Frontal cortex (tissue), 4 donors: Measurements from ENCODE around the gene CIDEC. TPM values are rescaled to one million over a fixed set of nuclear protein-coding genes. Genes with fewer than 3 reads are reported as not detected.

Experiments used
- DNase-seq, 2 donors: peaks; one replicate each; pipeline ENCODE4 v3.0.0; 2012; ENCODE audit warnings: low spot score in 2 of 2
- FAIRE-seq: peaks from 2 replicates; lab custom pipeline; 2012; peaks lifted over from hg19 to GRCh38; lab: Jason Lieb, UNC
- total RNA-seq: library from RNA; depleted of rRNA; stranded (reverse); fragments of >200 nt; gene quantifications from one replicate; pipeline ENCODE4 v1.2.3, GENCODE V29; 2014
- donor health status: control.
- donor health status: control.
- donor health status: control.

CIDEC gene, protein sequence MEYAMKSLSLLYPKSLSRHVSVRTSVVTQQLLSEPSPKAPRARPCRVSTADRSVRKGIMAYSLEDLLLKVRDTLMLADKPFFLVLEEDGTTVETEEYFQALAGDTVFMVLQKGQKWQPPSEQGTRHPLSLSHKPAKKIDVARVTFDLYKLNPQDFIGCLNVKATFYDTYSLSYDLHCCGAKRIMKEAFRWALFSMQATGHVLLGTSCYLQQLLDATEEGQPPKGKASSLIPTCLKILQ
- total RNA-seq = not detected

DNA sequence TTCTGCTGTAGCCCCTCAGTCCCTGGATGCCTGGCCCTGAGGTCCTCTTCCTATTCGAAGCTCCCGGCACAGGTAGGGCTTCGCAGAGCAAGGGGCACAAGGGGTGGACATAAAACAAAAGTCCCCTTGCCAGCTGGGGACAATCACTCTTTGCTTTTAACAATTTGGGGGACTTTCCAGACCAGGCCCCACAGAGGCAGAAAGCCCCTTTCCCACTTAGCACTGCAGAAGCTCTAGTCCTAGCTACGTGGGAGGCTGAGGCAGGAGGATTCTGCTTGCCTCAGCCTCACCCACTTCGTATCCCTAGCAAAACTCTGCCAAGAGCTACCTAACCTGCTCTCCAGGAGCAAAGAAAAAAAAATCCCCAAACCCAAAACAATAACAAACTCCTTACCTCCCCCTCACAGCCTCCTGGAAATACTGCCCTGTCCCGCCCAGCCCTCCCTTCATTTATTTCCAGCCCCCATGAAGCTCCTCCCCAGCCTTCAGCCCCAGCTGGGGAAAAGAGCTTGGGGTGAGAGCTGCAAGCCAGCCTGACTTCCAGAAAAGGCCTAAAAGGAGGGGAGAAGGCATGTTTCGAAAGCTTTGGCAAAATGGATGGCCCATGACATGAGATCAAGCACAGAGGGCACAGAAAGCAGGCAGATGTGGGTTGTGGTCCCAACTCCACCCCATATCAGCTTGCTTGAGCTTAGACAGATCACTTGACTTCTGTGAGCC lies at the start of gene CIDEC:
Gene CIDEC (minus strand): TSS at position 424 of the 720 bp plus-strand sequence. CDS start 1,767 bp downstream, outside the sequence.
- DNase-seq (no peak), FAIRE-seq (no peak)

GRCh38 chr3:9928158-9928557 lies 48.1 kb upstream of the CIDEC start:
- no peak for FAIRE-seq

GRCh38 chr3:9918261-9919038 lies 38.4 kb upstream of the CIDEC start:
- DNase-seq (no peak), FAIRE-seq (no peak)

More at GRCh38 chr3:9928158-9928557, 48.1 kb upstream of the CIDEC start:
- no peak for DNase-seq

DNA sequence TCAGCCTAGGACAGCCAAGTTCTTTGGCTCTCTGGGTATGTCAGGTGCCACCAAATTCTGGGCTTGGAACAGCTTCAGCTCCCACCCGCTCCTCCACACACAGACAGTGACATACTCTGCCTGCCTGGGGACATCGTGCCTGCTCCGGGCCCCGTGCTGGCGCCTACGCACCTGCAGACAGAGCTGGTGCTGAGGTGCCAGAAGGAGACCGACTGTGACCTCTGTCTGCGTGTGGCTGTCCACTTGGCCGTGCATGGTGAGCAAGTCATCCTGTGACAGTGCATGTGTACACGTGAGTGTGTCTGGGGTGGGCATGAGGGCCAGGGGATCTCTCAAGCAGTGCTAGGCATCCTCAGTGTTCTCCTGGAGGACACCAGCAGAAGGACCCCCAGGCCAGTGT lies 37.8 kb upstream of the CIDEC start:
- FAIRE-seq = no peak
- DNase-seq = no peak

GRCh38 chr3:9916734-9917680 lies 37.0 kb upstream of the CIDEC start, which contains the start of gene IL17RC:
Gene IL17RC, plus strand, starts transcription at chr3:9917098. Its CDS starts 218 bp downstream, at chr3:9917316.
- FAIRE-seq = no peak
- peak; percentile 43 to 67 for DNase-seq

DNA sequence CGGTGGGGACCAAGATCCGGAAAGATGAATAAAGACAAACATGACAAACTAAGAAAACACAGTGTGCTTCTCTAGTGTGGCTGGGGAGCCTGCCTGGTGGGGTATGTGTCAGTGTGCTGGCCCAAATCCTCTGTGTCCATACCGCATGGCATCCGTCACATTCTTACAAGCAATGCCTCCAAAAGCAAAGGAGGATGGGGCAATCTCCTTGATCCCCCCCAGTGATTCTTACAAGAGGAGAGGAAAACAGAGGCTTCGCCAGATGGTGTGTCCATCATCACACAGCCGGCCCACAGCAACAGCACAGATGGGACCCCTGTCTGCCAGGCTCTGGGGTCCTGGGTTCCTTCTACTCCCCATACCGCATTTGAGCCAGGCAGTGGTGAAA lies 36.3 kb upstream of the CIDEC start:
- no peak for FAIRE-seq
- no peak for DNase-seq

GRCh38 chr3:9915254-9916141 lies 35.4 kb upstream of the CIDEC start:
- no peak for FAIRE-seq

GRCh38 chr3:9914559-9915253 lies 34.7 kb upstream of the CIDEC start:
- FAIRE-seq = no peak
- no peak for DNase-seq

More at GRCh38 chr3:9915254-9916141, 35.4 kb upstream of the CIDEC start:
- DNase-seq = peak; percentile 49 to 66

DNA sequence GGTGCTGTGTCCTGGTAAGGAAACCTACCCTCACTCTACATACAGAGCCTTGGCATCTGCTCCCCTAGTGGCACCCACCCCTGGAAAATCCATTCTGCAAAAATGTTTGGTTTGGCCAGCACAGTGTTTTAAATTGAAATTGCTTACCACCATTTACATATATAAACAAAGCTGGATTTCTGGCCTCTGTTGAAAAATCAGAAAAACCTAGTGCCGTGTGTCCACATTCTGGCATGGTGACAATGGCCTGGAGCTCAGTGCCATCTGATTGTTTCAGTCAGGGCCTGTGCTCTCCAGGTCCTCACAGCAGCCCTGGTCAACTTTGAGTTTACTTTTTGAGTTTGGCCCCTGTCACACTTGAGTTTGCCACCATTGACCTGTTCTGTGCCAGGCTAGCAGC lies 34.0 kb upstream of the CIDEC start:
- DNase-seq (no peak), FAIRE-seq (no peak)

DNA sequence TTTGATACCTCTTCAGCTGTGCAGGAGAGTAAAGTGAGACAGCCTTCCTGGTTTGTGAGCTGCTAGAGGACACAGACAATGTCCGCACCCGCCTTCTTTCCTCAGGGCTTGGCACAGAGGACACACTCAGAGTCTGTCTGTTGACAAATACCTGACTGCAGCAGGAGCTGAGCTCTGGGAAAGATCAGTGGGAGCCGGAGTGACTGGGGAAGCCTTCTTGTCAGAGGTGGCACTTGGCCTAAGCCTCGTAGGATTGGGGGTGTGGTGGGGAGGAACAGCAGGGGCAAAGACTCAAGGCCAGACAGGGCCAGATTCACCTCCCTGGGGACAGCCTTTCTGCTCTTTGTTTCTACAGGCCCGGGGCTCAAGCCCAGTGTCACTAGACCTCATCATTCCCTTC lies 33.5 kb upstream of the CIDEC start:
- FAIRE-seq (no peak), DNase-seq (no peak)

DNA sequence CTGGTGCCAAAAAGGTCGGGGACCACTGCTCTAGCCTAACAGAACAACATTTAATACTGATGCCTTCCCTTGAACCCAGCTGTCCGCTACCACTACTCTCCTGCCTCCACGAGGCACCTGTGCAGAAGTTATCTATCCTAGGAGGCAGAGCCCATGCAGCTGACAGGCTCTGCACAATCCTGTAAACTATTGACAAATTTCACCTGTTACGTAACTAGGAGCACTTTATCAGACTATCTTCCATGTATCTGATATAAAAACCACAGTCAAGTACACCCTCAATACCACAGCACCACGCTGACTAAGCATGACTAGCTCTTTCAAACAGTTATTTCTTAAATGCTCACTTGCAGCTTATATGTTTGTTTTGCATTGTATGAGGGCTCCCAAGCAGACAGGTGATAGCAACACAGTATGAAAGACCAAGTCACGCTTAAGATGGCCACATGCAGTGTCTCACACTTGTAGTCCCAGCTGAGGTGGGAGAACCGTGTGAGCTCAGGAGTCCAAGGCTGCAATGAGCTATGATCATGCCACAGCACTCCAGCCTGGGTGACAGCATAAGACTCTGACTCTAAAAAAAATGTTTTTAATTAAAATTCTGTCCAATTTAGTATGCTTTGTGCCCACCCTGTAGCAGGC lies 32.4 kb upstream of the CIDEC start:
- FAIRE-seq (no peak), DNase-seq (no peak)

DNA sequence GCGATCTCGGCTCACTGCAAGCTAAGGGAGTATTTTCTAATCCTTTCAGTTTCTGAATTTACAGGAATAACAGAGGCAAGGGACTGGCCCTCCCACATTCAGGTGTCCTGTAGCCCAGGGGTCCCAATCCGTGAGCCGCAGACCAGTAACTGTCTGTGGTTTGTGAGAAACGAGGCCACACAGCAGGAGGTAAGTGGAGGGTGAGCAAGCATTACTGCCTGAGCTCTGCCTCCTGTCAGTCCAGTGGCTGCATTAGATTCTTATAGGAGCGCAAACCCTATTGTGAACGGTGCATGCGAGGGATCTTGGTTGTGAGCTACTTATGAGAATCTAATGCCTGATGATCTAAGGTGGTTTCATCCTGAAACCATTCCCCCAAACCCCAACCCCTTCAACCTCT lies 31.8 kb upstream of the CIDEC start:
- FAIRE-seq (no peak), DNase-seq (no peak)

GRCh38 chr3:9909221-9910013 lies 29.4 kb upstream of the CIDEC start:
- FAIRE-seq (no peak), DNase-seq (no peak)

- DNase-seq = no peak
- no peak for FAIRE-seq
Observed at GRCh38 chr3:9908286-9908685, 28.2 kb upstream of the CIDEC start.

DNA sequence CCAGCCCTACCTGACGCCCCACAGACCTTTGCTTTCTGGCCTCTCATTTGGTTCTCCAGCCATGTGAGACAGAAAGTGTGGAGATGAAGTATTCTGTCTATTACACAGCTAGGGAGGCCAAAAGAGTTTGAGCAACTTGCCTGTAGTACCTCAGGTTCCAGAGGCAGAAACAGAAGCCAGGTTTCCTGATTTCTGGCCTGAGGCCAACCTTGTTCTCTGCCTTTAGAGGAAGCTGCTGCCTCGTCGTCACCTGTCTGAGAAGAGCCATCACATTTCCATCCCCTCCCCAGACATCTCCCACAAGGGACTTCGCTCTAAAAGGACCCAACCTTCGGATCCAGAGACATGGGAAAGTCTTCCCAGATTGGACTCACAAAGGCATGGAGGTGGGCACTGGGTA lies 26.4 kb upstream of the CIDEC start:
- no peak for FAIRE-seq
- DNase-seq = no peak

GRCh38 chr3:9903904-9904303 lies 23.9 kb upstream of the CIDEC start:
- DNase-seq (no peak), FAIRE-seq (no peak)

GRCh38 chr3:9903238-9903624 lies 23.2 kb upstream of the CIDEC start:
- DNase-seq (no peak), FAIRE-seq (no peak)
